Measurements from ENCODE around the gene NOX4.

The NOX4 gene

DNA sequence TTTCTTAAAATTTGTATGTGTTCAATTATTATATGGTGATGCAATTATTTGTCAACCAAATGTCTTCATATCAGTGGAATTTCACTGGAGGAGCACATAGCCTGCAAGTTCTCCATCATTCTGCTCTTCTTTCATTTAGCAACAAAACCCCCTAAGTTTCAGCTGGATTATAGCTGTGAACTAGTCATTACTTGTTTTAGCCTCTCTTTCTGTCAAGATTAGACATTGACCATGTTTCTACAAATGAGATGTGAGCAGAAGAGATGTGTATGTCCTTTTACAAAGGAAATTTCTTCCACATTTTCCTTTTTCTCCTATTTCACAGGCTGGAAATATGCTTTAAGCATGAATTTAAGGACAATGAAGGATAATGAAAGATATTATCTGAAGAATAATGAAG lies 9.2 kb upstream of the NOX4 start:
- Histone ChIP-seq H3K27ac (no peak overlapping the region), H3K27me3 (ENCODE audit: insufficient read depth, low read depth) (no peaks in the 10 kb centered on the region), H3K4me3 (IDR thresholded peaks at IDR 0.05; ENCODE audit: insufficient read depth, low read depth, low read length) (no peak overlapping the region), H2AFZ (ENCODE audit: low read depth) (no peak overlapping the region), H3K9ac (no peak overlapping the region), H3K4me2 (no peak overlapping the region), H3K4me1 (ENCODE audit: low read depth, poor library complexity, severe bottlenecking) (no peaks in the 10 kb centered on the region), H4K20me1 (ENCODE audit: insufficient read depth) (no peaks in the 10 kb centered on the region), H3K79me2 (ENCODE audit: insufficient read depth, low read depth) (no peaks in the 10 kb centered on the region), H3K36me3 (ENCODE audit: insufficient read depth) (no peaks in the 10 kb centered on the region)
- TF ChIP-seq, protein P1, sequence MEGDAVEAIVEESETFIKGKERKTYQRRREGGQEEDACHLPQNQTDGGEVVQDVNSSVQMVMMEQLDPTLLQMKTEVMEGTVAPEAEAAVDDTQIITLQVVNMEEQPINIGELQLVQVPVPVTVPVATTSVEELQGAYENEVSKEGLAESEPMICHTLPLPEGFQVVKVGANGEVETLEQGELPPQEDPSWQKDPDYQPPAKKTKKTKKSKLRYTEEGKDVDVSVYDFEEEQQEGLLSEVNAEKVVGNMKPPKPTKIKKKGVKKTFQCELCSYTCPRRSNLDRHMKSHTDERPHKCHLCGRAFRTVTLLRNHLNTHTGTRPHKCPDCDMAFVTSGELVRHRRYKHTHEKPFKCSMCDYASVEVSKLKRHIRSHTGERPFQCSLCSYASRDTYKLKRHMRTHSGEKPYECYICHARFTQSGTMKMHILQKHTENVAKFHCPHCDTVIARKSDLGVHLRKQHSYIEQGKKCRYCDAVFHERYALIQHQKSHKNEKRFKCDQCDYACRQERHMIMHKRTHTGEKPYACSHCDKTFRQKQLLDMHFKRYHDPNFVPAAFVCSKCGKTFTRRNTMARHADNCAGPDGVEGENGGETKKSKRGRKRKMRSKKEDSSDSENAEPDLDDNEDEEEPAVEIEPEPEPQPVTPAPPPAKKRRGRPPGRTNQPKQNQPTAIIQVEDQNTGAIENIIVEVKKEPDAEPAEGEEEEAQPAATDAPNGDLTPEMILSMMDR (conservative IDR thresholded peaks at IDR 0.05; ENCODE audit: low read depth, low read length) = no peak

DNA sequence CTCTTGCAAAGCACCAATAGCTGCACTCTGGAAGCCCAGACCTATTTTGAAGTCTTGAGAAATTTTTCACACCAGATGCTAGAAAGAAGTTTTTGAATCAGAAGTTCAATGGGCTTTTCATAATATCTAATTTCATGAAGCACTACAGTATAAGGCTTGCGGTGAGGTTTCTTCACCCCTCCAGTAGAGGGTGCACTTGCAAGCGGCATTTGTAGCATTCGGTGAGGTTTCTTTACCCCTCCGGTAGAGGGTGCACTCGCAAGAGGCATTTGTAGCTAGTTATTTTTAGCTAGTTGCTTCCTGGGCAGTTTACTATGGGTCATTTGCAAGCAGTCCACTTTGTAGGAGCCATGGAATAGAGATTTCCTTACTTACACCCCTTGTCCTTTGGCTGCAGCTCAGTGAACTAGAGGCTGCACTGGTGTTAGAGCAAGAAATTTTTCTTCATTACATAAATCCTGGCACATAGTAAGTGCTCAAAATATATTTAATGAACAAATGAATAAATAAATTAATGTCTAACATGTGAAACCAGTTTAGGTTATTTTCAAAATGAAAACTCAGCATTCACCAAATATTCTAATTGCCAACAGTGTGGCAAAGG lies 7.8 kb upstream of the NOX4 start:
- H3K27ac ChIP-seq = no peak overlapping the region
- TF ChIP-seq, protein P1 (conservative IDR thresholded peaks at IDR 0.05; ENCODE audit: low read depth, low read length) = 0 out of 2 replicates have a peak, but pooled peaks have one; percentile 17
- no peak overlapping the region for H2AFZ ChIP-seq (ENCODE audit: low read depth)
- H3K36me3 ChIP-seq (ENCODE audit: insufficient read depth) = no peaks in the 10 kb centered on the region
- H3K27me3 ChIP-seq (ENCODE audit: insufficient read depth, low read depth) = no peaks in the 10 kb centered on the region
- no peaks in the 10 kb centered on the region for H4K20me1 ChIP-seq (ENCODE audit: insufficient read depth)
- no peak overlapping the region for H3K4me2 ChIP-seq
- H3K4me1 ChIP-seq (ENCODE audit: low read depth, poor library complexity, severe bottlenecking) = no peaks in the 10 kb centered on the region
- H3K4me3 ChIP-seq (IDR thresholded peaks at IDR 0.05; ENCODE audit: insufficient read depth, low read depth, low read length) = no peak overlapping the region
- H3K9ac ChIP-seq = no peak overlapping the region
- no peaks in the 10 kb centered on the region for H3K79me2 ChIP-seq (ENCODE audit: insufficient read depth, low read depth)

DNA sequence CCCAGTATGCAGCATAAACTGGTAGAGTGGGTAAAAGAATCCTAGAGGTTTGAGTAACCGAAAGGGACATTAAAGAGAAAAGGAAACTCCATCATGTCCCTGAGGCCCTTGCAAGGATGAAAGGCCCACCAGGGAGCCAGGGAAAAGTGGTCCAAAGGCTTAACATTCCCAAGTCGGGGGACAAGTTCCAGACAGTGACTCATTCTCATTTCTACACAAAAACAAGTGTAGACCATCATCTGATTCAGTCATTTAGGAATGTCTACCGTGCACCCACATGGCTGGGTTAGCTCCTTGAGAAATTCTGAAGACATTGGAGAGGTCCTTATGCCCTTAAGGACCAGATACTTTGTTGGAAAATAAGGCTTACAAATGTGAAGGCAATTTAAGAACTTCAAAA lies 4.8 kb upstream of the NOX4 start:
- Histone ChIP-seq H3K79me2 (ENCODE audit: insufficient read depth, low read depth) (no peaks in the 10 kb centered on the region), H3K4me3 (IDR thresholded peaks at IDR 0.05; ENCODE audit: insufficient read depth, low read depth, low read length) (no peak overlapping the region), H4K20me1 (ENCODE audit: insufficient read depth) (no peaks in the 10 kb centered on the region), H3K27me3 (ENCODE audit: insufficient read depth, low read depth) (no peaks in the 10 kb centered on the region), H2AFZ (ENCODE audit: low read depth) (no peak overlapping the region), H3K27ac (no peak overlapping the region), H3K9ac (no peak overlapping the region), H3K36me3 (ENCODE audit: insufficient read depth) (no peaks in the 10 kb centered on the region), H3K4me2 (no peak overlapping the region), H3K4me1 (ENCODE audit: low read depth, poor library complexity, severe bottlenecking) (no peaks in the 10 kb centered on the region)
- TF ChIP-seq, protein P1 (conservative IDR thresholded peaks at IDR 0.05; ENCODE audit: low read depth, low read length) = no peak

DNA sequence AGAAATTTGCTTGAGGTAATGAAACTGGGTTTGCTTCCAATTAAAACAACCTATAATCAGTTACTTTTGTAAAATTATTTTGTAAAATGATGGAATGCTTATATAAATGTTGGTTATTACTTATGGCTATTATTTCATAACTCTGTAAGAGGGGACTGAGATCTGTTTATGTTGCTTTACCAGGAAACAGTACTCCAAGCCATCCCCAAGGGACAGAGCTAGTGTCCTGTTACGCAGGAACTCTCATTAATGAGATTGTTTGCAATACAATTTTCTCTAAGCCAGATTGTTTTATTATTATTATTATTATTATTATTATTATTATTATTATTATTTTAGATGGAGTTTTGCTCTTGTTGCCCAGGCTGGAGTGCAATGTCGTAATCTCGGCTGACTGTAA lies 2.3 kb upstream of the NOX4 start:
- no peak overlapping the region for H3K9ac ChIP-seq
- H3K79me2 ChIP-seq (ENCODE audit: insufficient read depth, low read depth) = no peaks in the 10 kb centered on the region
- H3K27ac ChIP-seq = no peak overlapping the region
- TF ChIP-seq, protein P1 (conservative IDR thresholded peaks at IDR 0.05; ENCODE audit: low read depth, low read length) = no peak
- H3K27me3 ChIP-seq (ENCODE audit: insufficient read depth, low read depth) = no peaks in the 10 kb centered on the region
- no peaks in the 10 kb centered on the region for H4K20me1 ChIP-seq (ENCODE audit: insufficient read depth)
- no peak overlapping the region for H3K4me2 ChIP-seq
- no peak overlapping the region for H3K4me3 ChIP-seq (IDR thresholded peaks at IDR 0.05; ENCODE audit: insufficient read depth, low read depth, low read length)
- H2AFZ ChIP-seq (ENCODE audit: low read depth) = no peak overlapping the region
- H3K36me3 ChIP-seq (ENCODE audit: insufficient read depth) = no peaks in the 10 kb centered on the region
- H3K4me1 ChIP-seq (ENCODE audit: low read depth, poor library complexity, severe bottlenecking) = no peaks in the 10 kb centered on the region

All from KMS-11 (cell line).